Hippocampal formation (tissue), 2 donors: ENCODE measurements around the gene CXCL9.
"Not testable (repeated sequence)": the region's sequence is repeated elsewhere in the genome, so short reads cannot be mapped to it uniquely, and the experiment has no call there.

Experiments used
- DNase-seq, 2 donors: peaks; one replicate each; lab custom pipeline; 2025; lab: John Stamatoyannopoulos, UW

The CXCL9 gene

GRCh38 chr4:75954811-75955210 lies 52.5 kb downstream of the CXCL9 start:
- not testable (repeated sequence) for DNase-seq

GRCh38 chr4:75953509-75953908 lies 53.8 kb downstream of the CXCL9 start:
- no peak for DNase-seq
